HepG2 (cell line): ENCODE measurements around the gene PSKH1. TPM values are rescaled to one million over a fixed set of nuclear protein-coding genes. Genes with fewer than 3 reads are reported as not detected.
A peak's percentile ranks its signal among the peaks of the same experiment; 100 is the strongest.

Experiments used
- ATAC-seq: fragments of 200-7000 bp; cut with Tn5 transposase; 3 replicates; pipeline ENCODE4 v1.9.1; 2020; ENCODE audit warnings: mild to moderate bottlenecking, moderate library complexity
- BruUV-seq: library from RNA; stranded (reverse); fragments of 400-500 nt; replicated peaks from 2 replicates; lab custom pipeline; 2021; lab: Mats Ljungman, UMichigan
- CTCF ChIA-PET: fragments of 300-600 bp; formaldehyde crosslinking; extraction: SDS; loops from one replicate; lab custom pipeline; 2021; ENCODE audit warnings: low total read pairs, inconsistent platforms, low intra/inter-chr PET ratio; lab: Yijun Ruan, JAX
- POLR2A ChIA-PET: fragments of 350-600 bp; sonication (Branson Sonifier 250); formaldehyde crosslinking; loops from one replicate; lab custom pipeline; 2020; ENCODE audit warnings: antibody characterized with exemption, inconsistent platforms; lab: Yijun Ruan, JAX
- DNase-seq: peaks from one replicate; pipeline ENCODE4 v3.0.0-alpha.2; 2015; ENCODE audit warnings: low spot score
- FAIRE-seq: peaks from 3 replicates; lab custom pipeline; 2011; peaks lifted over from hg19 to GRCh38; lab: Jason Lieb, UNC
- H2AFZ ChIP-seq: one replicate; pipeline ENCODE4 v1.6.1; 2011; ENCODE audit warnings: low read length, inconsistent platforms
- H3K27ac ChIP-seq: fragments of 300-600 bp; 3 replicates; pipeline ENCODE4 v1.8.0; 2011; ENCODE audit warnings: mixed run types, mild to moderate bottlenecking, mixed read lengths, low read length, inconsistent platforms; ENCODE audit not compliant: insufficient read depth; ENCODE audit errors: extremely low read length
- H3K27me3 ChIP-seq, 2 experiments: fragments of 200-600 bp in 1 of 2; 2 replicates in 1 of 2; 3 replicates in 1 of 2; pipeline versions ENCODE4 v1.6.0 to v1.8.0; 2011; ENCODE audit warnings: low read length in 2 of 2, mild to moderate bottlenecking in 2 of 2, moderate library complexity in 2 of 2, inconsistent platforms in 1 of 2; ENCODE audit not compliant: insufficient read depth in 2 of 2, control insufficient read depth in 1 of 2
- H3K36me3 ChIP-seq, 2 experiments: fragments of 200-600 bp in 1 of 2; replicated peaks in 1 of 2; 2 replicates in 1 of 2; 3 replicates in 1 of 2; pipeline versions ENCODE4 v1.5.1 to v1.8.0; 2011; ENCODE audit warnings: low read length in 2 of 2, inconsistent platforms in 1 of 2; ENCODE audit not compliant: insufficient read depth in 2 of 2, control insufficient read depth in 1 of 2
- H3K4me1 ChIP-seq: 2 replicates; pipeline ENCODE4 v1.5.1; 2012; ENCODE audit warnings: low read length, inconsistent platforms; ENCODE audit not compliant: insufficient read depth
- H3K4me2 ChIP-seq: 2 replicates; pipeline ENCODE4 v1.6.0; 2011; ENCODE audit warnings: low read depth, low read length, inconsistent platforms
- H3K4me3 ChIP-seq, 3 experiments: fragments of 200-600 bp in 1 of 3; sonication (generic), shearing (Covaris generic) in 1 of 3; replicated peaks in 1 of 3; 2 replicates each; pipeline ENCODE4 v1.5.1; 2011 to 2016; ENCODE audit warnings: low read length in 3 of 3, inconsistent platforms in 2 of 3, low read depth in 2 of 3, mild to moderate bottlenecking in 2 of 3, control low read depth in 1 of 3, mixed read lengths in 1 of 3; ENCODE audit not compliant: insufficient read depth in 1 of 3
- H3K79me2 ChIP-seq: one replicate; pipeline ENCODE4 v1.6.1; 2011; ENCODE audit warnings: low read length, inconsistent platforms; ENCODE audit not compliant: insufficient read depth
- H3K9ac ChIP-seq: 2 replicates; pipeline ENCODE4 v1.6.0; 2011; ENCODE audit warnings: mild to moderate bottlenecking, low read depth, low read length, inconsistent platforms; ENCODE audit not compliant: insufficient read depth
- H3K9me3 ChIP-seq: 2 replicates; pipeline ENCODE4 v1.5.1; 2012; ENCODE audit warnings: mild to moderate bottlenecking, low read length
- H4K20me1 ChIP-seq: 2 replicates; pipeline ENCODE4 v1.6.0; 2011; ENCODE audit warnings: inconsistent platforms, mild to moderate bottlenecking, low read length, moderate library complexity; ENCODE audit not compliant: insufficient read depth
- ARNT2 ChIP-seq: sonication (generic); formaldehyde crosslinking; IDR thresholded peaks from 2 replicates; pipeline ENCODE4 v1.8.0; 2022; ENCODE audit warnings: mild to moderate bottlenecking, low read depth, missing genetic modification reagents, moderate library complexity
- ATRX ChIP-seq: sonication (generic); formaldehyde crosslinking; IDR thresholded peaks from 2 replicates; pipeline ENCODE4 v1.4.0; 2020; ENCODE audit warnings: missing genetic modification reagents, borderline replicate concordance
- FOXP1 ChIP-seq, 2 experiments: fragments of 450-650 bp in 1 of 2; IDR thresholded peaks; 2 replicates each; pipeline ENCODE4 v1.6.1; 2017 to 2018; ENCODE audit warnings: antibody characterized with exemption in 1 of 2
- NFIB ChIP-seq: sonication (generic); formaldehyde crosslinking; IDR thresholded peaks from 2 replicates; pipeline ENCODE4 v1.9.0; 2021; ENCODE audit warnings: missing genetic modification reagents, mild to moderate bottlenecking, borderline replicate concordance
- SCMH1 ChIP-seq: sonication (generic); formaldehyde crosslinking; IDR thresholded peaks from 2 replicates; pipeline ENCODE4 v1.9.0; 2021; ENCODE audit warnings: missing genetic modification reagents, mild to moderate bottlenecking, borderline replicate concordance
- SKI ChIP-seq: fragments of 450-650 bp; IDR thresholded peaks from one replicate; pipeline ENCODE4 v1.6.1; 2018; ENCODE audit warnings: mild to moderate bottlenecking; ENCODE audit not compliant: partially characterized antibody
- SP140L ChIP-seq: sonication (generic); formaldehyde crosslinking; IDR thresholded peaks from 2 replicates; pipeline ENCODE4 v1.4.0; 2020; ENCODE audit warnings: missing genetic modification reagents, borderline replicate concordance
- ZBTB20 ChIP-seq: sonication (generic); formaldehyde crosslinking; IDR thresholded peaks from 2 replicates; pipeline ENCODE4 v1.8.1; 2023; ENCODE audit warnings: missing genetic modification reagents, low read depth, mild to moderate bottlenecking, borderline replicate concordance
- ZC3H13 ChIP-seq: sonication (generic); formaldehyde crosslinking; IDR thresholded peaks from 2 replicates; pipeline ENCODE4 v1.8.1; 2023; ENCODE audit warnings: mild to moderate bottlenecking, missing genetic modification reagents, moderate library complexity
- ZNF274 ChIP-seq: sonication (generic); formaldehyde crosslinking; IDR thresholded peaks from 2 replicates; pipeline ENCODE4 v1.5.1; 2020; ENCODE audit warnings: mild to moderate bottlenecking, missing genetic modification reagents
- ZNF30 ChIP-seq: sonication (generic); formaldehyde crosslinking; IDR thresholded peaks from 2 replicates; pipeline ENCODE4 v1.5.0; 2020; ENCODE audit warnings: mild to moderate bottlenecking, missing genetic modification reagents
- ZNF451 ChIP-seq: sonication (generic); formaldehyde crosslinking; IDR thresholded peaks from 2 replicates; pipeline ENCODE4 v1.5.0; 2020; ENCODE audit warnings: mild to moderate bottlenecking, missing genetic modification reagents
- ZNF468 ChIP-seq: sonication (generic); formaldehyde crosslinking; IDR thresholded peaks from 2 replicates; pipeline ENCODE4 v1.8.0; 2022; ENCODE audit warnings: mild to moderate bottlenecking, moderate library complexity, missing genetic modification reagents
- ZNF709 ChIP-seq: sonication (generic); formaldehyde crosslinking; IDR thresholded peaks from 2 replicates; pipeline ENCODE4 v1.5.0; 2020; ENCODE audit warnings: mild to moderate bottlenecking, missing genetic modification reagents
- ZNF749 ChIP-seq: sonication (generic); formaldehyde crosslinking; IDR thresholded peaks from 2 replicates; pipeline ENCODE4 v1.8.0; 2022; ENCODE audit warnings: mild to moderate bottlenecking, missing genetic modification reagents, moderate library complexity, borderline replicate concordance
- WGBS: methylation state at CpG from one replicate; pipeline ENCODE4 v1.1.6; 2017; ENCODE audit warnings: low lambda C conversion rate; 5-methylcytosine and 5-hydroxymethylcytosine counted together
- in situ Hi-C: cut with HindIII; loops from 2 replicates; pipeline ENCODE4 v1.10.0; 2017; ENCODE audit warnings: low pct_unique_long_range_greater_than_20kb; ENCODE audit not compliant: extremely low pct_ligation_motif_present
- intact Hi-C: fragments of 100-400 bp; cut with micrococcal nuclease; formaldehyde crosslinking; loops from one replicate; pipeline ENCODE4 v1.10.0; 2022; ENCODE audit not compliant: unreplicated experiment
- polyA plus RNA-seq, 8 experiments: library from polyadenylated mRNA; depleted of rRNA in 3 of 8; stranded (reverse) in 7 of 8; unstranded in 1 of 8; fragments of >200 nt; fragmentation: Illumina TruSeq in 4 of 8; extraction: Trizol in 4 of 8; gene quantifications; 2 replicates each; pipeline versions ENCODE4 v1.2.1 to v1.2.3, GENCODE V29; 2011 to 2016; ENCODE audit warnings: low read depth in 4 of 8, missing spikeins in 1 of 8, mixed read lengths in 1 of 8; ENCODE audit not compliant: insufficient read depth in 1 of 8
- total RNA-seq, 5 experiments: library from RNA; depleted of rRNA; stranded (reverse); fragments of >200 nt; fragmentation: Illumina TruSeq; extraction: Trizol; gene quantifications; 2 replicates each; pipeline ENCODE4 v1.2.3, GENCODE V29; 2016; ENCODE audit warnings: low read depth in 1 of 5
- TF ChIP-seq, protein P1 (sequence below): sonication (generic); formaldehyde crosslinking; IDR thresholded peaks from 2 replicates; pipeline ENCODE4 v1.8.1; 2023; ENCODE audit warnings: mild to moderate bottlenecking, missing genetic modification reagents
- TF ChIP-seq, protein P2 (sequence below): sonication (generic); formaldehyde crosslinking; IDR thresholded peaks from 2 replicates; pipeline ENCODE4 v1.5.1; 2020; ENCODE audit warnings: missing genetic modification reagents, mild to moderate bottlenecking, borderline replicate concordance
- TF ChIP-seq, protein P3 (sequence below): sonication (generic); formaldehyde crosslinking; IDR thresholded peaks from 2 replicates; pipeline ENCODE4 v1.8.0; 2022; ENCODE audit warnings: missing genetic modification reagents, mild to moderate bottlenecking, inconsistent platforms, borderline replicate concordance

PSKH1 gene
- total and polyA plus RNA-seq, 2 of the 13 experiments (the other 11 are each of a cell fraction or from before 2014, with no cell fraction given), result 8.4 to 19.1 TPM

DNA sequence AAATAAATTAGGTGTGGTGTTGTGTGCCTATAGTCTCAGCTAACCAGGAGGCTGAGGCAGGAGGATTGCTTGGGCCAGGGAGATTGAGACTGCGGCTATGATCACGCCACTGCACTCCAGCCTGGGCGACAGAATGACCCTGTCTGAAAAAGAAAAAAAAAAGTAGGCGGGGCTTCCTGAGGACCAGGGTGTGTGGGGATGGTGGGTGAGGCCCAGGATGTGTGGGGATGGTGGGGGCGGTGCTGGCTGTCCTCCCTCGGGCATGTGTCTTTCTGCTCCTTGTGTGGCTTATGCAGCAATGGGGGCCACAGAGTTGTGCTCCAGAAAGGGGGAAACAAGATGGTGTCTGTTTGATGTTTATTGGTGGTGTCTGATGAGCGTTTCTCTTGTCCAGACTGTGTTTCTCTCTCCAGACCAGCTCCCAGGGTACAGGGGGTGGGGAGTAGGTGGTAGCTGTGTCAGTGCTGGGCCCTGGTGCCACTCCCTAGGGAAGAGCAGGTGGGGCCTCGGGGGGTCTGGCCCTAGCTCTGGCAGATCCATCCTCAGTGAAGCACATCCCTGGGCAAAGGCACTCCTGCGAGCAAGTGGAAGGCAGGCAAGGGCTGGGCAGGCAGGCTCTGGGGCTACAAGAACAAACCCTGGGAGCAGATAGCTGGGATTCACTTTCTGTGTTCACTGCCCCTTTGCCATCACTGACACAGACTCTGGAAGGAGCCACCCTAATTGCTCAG, 48.6 kb downstream of the PSKH1 start:
- Histone ChIP-seq H3K4me3 (no peak overlapping the region), H3K27ac (peak overlapping the region; percentile 85), H3K4me2 (no peak overlapping the region), H3K36me3 (peaks cover 21 to 31% of the 10 kb centered on the region in 2 experiments), H3K27me3 (no peaks in the 10 kb centered on the region; a peak in 1 of 5 replicates), H3K9ac (no peak overlapping the region), H2AFZ (no peak overlapping the region), H3K9me3 (no peaks in the 10 kb centered on the region), H3K79me2 (peaks cover 10% of the 10 kb centered on the region), H4K20me1 (peaks cover 17% of the 10 kb centered on the region; the same call in 1 of the 2 replicates), H3K4me1 (peaks cover 63% of the 10 kb centered on the region)
- ATAC-seq (no peak), FAIRE-seq (no peak), DNase-seq (no peak)
- intact Hi-C loops (loop anchor here (2.0 kb wide), 2 partner anchors 27 to 99 kb away; partner anchors contain the start of gene SLC12A4), in situ Hi-C loops (loop anchor here (5.0 kb wide), 1 partner anchor 101 kb away; no protein-coding TSS in a partner anchor)
- ChIA-PET CTCF (interaction anchor here (0.8 to 1.3 kb wide), 3 partner anchors 13 to 125 kb away, joined by 4 to 8 read pairs (median 8); no protein-coding TSS in a partner anchor), POLR2A (interaction anchor here (0.8 to 13.6 kb wide), 11 partner anchors 22 to 143 kb away, joined by 3 to 226 read pairs (median 12); partner anchors contain the start of genes DDX28, DUS2, NFATC3 and RANBP10)
- 90% methylated on average over 9 of the region's 9 CpGs for WGBS
- BruUV-seq, result no TSS peak
- TF ChIP-seq NFIB (CRISPR knock-in tag), result no peak
- no peak; the same call in 1 of the 2 replicates for TF ChIP-seq ZNF451 (CRISPR knock-in tag)
- TF ChIP-seq SKI, result no peak
- no peak for TF ChIP-seq SP140L
- no peak for TF ChIP-seq ZNF749 (CRISPR knock-in tag)
- TF ChIP-seq ZBTB20, result no peak
- TF ChIP-seq SCMH1, result no peak
- no peak for TF ChIP-seq ZNF30 (CRISPR knock-in tag)
- TF ChIP-seq ZNF709 (CRISPR knock-in tag), result 0 out of 2 replicates have a peak, but pooled peaks have one; percentile 42
- no peak for TF ChIP-seq ZNF274 (CRISPR knock-in tag)
- TF ChIP-seq ATRX (CRISPR knock-in tag), result no peak
- TF ChIP-seq ZNF468 (CRISPR knock-in tag), result no peak
- TF ChIP-seq FOXP1 (IDR thresholded peaks at IDR 0.05), result no peak
- TF ChIP-seq FOXP1 (CRISPR knock-in tag; IDR thresholded peaks at IDR 0.05), result no peak
- TF ChIP-seq, protein P1, sequence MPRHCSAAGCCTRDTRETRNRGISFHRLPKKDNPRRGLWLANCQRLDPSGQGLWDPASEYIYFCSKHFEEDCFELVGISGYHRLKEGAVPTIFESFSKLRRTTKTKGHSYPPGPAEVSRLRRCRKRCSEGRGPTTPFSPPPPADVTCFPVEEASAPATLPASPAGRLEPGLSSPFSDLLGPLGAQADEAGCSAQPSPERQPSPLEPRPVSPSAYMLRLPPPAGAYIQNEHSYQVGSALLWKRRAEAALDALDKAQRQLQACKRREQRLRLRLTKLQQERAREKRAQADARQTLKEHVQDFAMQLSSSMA, result no peak
- peak; percentile 82; the same call in 1 of the 2 replicates for TF ChIP-seq ZC3H13 (CRISPR knock-in tag)
- TF ChIP-seq, protein P2, sequence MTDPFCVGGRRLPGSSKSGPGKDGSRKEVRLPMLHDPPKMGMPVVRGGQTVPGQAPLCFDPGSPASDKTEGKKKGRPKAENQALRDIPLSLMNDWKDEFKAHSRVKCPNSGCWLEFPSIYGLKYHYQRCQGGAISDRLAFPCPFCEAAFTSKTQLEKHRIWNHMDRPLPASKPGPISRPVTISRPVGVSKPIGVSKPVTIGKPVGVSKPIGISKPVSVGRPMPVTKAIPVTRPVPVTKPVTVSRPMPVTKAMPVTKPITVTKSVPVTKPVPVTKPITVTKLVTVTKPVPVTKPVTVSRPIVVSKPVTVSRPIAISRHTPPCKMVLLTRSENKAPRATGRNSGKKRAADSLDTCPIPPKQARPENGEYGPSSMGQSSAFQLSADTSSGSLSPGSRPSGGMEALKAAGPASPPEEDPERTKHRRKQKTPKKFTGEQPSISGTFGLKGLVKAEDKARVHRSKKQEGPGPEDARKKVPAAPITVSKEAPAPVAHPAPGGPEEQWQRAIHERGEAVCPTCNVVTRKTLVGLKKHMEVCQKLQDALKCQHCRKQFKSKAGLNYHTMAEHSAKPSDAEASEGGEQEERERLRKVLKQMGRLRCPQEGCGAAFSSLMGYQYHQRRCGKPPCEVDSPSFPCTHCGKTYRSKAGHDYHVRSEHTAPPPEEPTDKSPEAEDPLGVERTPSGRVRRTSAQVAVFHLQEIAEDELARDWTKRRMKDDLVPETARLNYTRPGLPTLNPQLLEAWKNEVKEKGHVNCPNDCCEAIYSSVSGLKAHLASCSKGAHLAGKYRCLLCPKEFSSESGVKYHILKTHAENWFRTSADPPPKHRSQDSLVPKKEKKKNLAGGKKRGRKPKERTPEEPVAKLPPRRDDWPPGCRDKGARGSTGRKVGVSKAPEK, result no peak
- TF ChIP-seq, protein P3, sequence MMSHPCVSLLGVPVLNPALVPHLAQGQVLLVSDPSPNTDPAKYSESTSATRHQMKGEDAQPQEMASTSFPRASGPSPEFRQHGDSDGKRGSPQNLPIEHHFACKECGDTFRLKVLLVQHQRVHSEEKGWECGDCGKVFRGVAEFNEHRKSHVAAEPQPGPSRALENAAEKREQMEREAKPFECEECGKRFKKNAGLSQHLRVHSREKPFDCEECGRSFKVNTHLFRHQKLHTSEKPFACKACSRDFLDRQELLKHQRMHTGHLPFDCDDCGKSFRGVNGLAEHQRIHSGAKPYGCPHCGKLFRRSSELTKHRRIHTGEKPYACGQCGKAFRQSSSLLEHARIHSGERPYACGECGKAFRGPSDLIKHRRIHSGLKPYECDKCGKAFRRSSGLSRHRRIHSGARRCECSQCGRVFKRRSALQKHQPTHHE (CRISPR knock-in tag), result no peak
- 0 out of 2 replicates have a peak, but pooled peaks have one; percentile 36 for TF ChIP-seq ARNT2 (CRISPR knock-in tag)
